OCI-LY1 (cell line): ENCODE results near the gene DNAAF5.
A peak's percentile ranks its signal among the peaks of the same experiment; 100 is the strongest.

Source experiments
- H2AFZ ChIP-seq: fragments of 200-600 bp; sonication (generic), shearing (Covaris generic); 2 replicates; pipeline ENCODE4 v1.6.0; 2014; ENCODE audit warnings: antibody characterized with exemption, mild to moderate bottlenecking, low read length
- H3F3A ChIP-seq: fragments of 200-600 bp; sonication (generic), shearing (Covaris generic); 2 replicates; pipeline ENCODE4 v1.6.0; 2014; ENCODE audit warnings: mild to moderate bottlenecking, antibody characterized with exemption, low read length, moderate library complexity; ENCODE audit not compliant: insufficient read depth
- H3K27ac ChIP-seq: fragments of 200-600 bp; sonication (generic); 2 replicates; pipeline ENCODE4 v1.5.1; 2014; ENCODE audit warnings: low read length, mixed run types, mild to moderate bottlenecking, low read depth; ENCODE audit not compliant: poor library complexity, severe bottlenecking
- H3K27me3 ChIP-seq: fragments of 200-600 bp; sonication (generic); 2 replicates; pipeline ENCODE4 v1.6.0; 2014; ENCODE audit warnings: antibody characterized with exemption, mild to moderate bottlenecking, low read length, moderate library complexity; ENCODE audit not compliant: insufficient read depth
- H3K36me3 ChIP-seq: fragments of 200-600 bp; sonication (generic); 2 replicates; pipeline ENCODE4 v1.6.1; 2014; ENCODE audit warnings: mild to moderate bottlenecking, antibody characterized with exemption, low read length, moderate library complexity, mixed read lengths; ENCODE audit not compliant: insufficient read depth
- H3K4me1 ChIP-seq: fragments of 200-600 bp; sonication (generic); 2 replicates; pipeline ENCODE4 v1.5.1; 2014; ENCODE audit warnings: mild to moderate bottlenecking, low read length, moderate library complexity; ENCODE audit not compliant: insufficient read depth, severe bottlenecking
- H3K4me2 ChIP-seq: fragments of 200-600 bp; sonication (generic), shearing (Covaris generic); 2 replicates; pipeline ENCODE4 v1.6.1; 2014; ENCODE audit warnings: low read length
- H3K4me3 ChIP-seq: fragments of 200-600 bp; sonication (generic); 2 replicates; pipeline ENCODE4 v1.5.1; 2014; ENCODE audit warnings: low read length, low read depth, mild to moderate bottlenecking, mixed read lengths; ENCODE audit not compliant: poor library complexity, severe bottlenecking
- H3K79me2 ChIP-seq: fragments of 200-600 bp; shearing (Covaris generic); 2 replicates; pipeline ENCODE4 v1.6.1; 2016; ENCODE audit warnings: mixed run types, low read length, mixed read lengths; ENCODE audit not compliant: insufficient read depth
- H3K9ac ChIP-seq: fragments of 200-600 bp; sonication (generic), shearing (Covaris generic); 2 replicates; pipeline ENCODE4 v1.6.1; 2014; ENCODE audit warnings: mild to moderate bottlenecking, low read length, mixed read lengths
- H3K9me2 ChIP-seq: fragments of 200-600 bp; sonication (generic), shearing (Covaris generic); 2 replicates; pipeline ENCODE4 v1.6.1; 2014; ENCODE audit warnings: low read depth, mild to moderate bottlenecking, low read length, mixed read lengths
- H3K9me3 ChIP-seq: fragments of 200-600 bp; shearing (Covaris generic); 2 replicates; pipeline ENCODE4 v1.6.1; 2014; ENCODE audit warnings: low read length, mixed read lengths
- H4K20me1 ChIP-seq: fragments of 200-600 bp; sonication (generic), shearing (Covaris generic); 2 replicates; pipeline ENCODE4 v1.6.0; 2016; ENCODE audit warnings: mild to moderate bottlenecking, low read length; ENCODE audit not compliant: insufficient read depth
- EZH2 ChIP-seq: fragments of 200-600 bp; sonication (generic), shearing (Covaris generic); IDR thresholded peaks from 2 replicates; pipeline ENCODE4 v1.8.0; 2017; ENCODE audit warnings: borderline replicate concordance, mixed run types, mild to moderate bottlenecking, antibody characterized with exemption, low read length, moderate library complexity, mixed read lengths
- TF ChIP-seq, protein P1 (sequence below): fragments of 200-600 bp; sonication (generic), shearing (Covaris generic); IDR thresholded peaks from 2 replicates; pipeline ENCODE4 v1.5.1; 2017; ENCODE audit warnings: mild to moderate bottlenecking, antibody characterized with exemption, low read length, moderate library complexity, mixed read lengths

DNAAF5 gene

DNA sequence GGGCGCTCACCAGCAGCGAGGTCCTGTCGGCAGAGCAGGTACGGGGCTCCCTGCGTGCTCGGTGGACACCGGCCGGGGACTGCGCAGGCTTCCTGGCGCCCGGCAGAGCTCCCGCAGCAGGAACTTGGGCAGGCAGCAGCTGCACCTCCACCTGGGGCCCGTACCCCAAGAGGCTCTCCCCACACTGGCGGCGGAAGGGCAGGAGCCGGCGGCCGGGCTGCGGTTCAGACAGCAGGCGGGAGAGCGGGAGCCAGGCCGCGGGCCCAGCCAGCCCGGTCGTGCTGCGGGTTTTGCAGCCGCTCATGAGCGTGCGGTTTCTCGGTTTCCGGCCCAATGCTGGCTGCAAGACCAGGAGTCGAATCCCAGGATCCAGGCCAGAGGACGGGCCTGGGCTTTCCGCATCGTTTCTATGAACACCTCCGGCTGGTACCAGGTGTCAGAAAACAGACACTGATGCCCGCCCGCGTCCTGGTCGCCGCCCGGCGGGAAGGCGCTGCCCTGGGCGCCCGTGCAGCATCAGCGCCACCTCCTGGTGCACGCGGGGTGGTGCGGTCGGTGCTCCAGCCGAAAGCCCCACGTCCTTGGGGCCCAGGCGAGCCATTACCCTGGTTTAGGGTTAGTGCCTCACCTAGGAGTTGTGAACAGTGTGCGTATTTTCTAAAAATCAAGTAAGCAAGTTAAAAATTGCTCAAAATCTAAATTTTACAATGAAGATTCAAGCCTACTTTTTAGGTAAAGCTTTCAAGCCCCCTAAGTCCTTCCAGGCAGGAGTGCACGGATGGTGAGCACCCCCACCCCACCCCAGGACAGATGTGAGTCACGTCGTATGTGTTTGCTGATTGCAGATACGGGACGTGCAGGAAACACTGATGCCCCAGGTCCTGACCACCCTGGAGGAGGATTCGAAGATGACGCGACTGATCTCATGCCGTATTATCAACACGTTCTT, 47.9 kb downstream of the DNAAF5 start:
- Histone ChIP-seq H3K27me3 (no peaks in the 10 kb centered on the region), H3K4me2 (no peak overlapping the region), H2AFZ (no peak overlapping the region), H3F3A (no peaks in the 10 kb centered on the region), H3K9ac (no peak overlapping the region), H3K36me3 (peaks cover 38% of the 10 kb centered on the region), H4K20me1 (no peaks in the 10 kb centered on the region), H3K9me3 (no peaks in the 10 kb centered on the region), H3K4me1 (no peaks in the 10 kb centered on the region), H3K27ac (no peak overlapping the region), H3K79me2 (no peaks in the 10 kb centered on the region), H3K4me3 (no peak overlapping the region), H3K9me2 (no peaks in the 10 kb centered on the region)
- TF ChIP-seq, protein P1, sequence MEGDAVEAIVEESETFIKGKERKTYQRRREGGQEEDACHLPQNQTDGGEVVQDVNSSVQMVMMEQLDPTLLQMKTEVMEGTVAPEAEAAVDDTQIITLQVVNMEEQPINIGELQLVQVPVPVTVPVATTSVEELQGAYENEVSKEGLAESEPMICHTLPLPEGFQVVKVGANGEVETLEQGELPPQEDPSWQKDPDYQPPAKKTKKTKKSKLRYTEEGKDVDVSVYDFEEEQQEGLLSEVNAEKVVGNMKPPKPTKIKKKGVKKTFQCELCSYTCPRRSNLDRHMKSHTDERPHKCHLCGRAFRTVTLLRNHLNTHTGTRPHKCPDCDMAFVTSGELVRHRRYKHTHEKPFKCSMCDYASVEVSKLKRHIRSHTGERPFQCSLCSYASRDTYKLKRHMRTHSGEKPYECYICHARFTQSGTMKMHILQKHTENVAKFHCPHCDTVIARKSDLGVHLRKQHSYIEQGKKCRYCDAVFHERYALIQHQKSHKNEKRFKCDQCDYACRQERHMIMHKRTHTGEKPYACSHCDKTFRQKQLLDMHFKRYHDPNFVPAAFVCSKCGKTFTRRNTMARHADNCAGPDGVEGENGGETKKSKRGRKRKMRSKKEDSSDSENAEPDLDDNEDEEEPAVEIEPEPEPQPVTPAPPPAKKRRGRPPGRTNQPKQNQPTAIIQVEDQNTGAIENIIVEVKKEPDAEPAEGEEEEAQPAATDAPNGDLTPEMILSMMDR = peak; percentile 94
- no peak for TF ChIP-seq EZH2

DNA sequence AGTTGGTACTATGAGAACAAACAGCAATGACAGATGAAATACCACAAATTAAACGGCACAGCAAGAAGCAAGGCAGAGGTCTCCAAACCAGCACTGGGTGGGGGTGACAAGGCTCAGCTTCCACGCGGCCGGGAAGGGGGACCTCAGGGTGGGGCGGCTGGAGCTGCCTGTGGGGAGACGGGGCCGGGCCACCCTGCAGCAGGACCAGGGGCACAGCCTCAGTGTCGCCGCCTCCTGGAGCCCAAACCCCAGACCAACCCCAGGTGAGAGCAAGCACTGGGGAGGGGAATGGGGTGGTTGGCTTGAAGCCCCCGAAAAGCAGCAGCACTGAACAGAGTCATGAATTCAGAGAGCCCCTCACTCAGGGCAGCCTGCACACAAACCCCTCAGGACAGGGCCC, 49.9 kb downstream of the DNAAF5 start:
- Histone ChIP-seq H3K79me2 (no peaks in the 10 kb centered on the region), H3K9me2 (no peaks in the 10 kb centered on the region), H3K4me3 (no peak overlapping the region), H2AFZ (no peak overlapping the region), H4K20me1 (no peaks in the 10 kb centered on the region), H3K9ac (no peak overlapping the region), H3K4me2 (no peak overlapping the region), H3K4me1 (no peaks in the 10 kb centered on the region), H3K27ac (no peak overlapping the region), H3K9me3 (no peaks in the 10 kb centered on the region), H3K36me3 (peaks cover 55% of the 10 kb centered on the region), H3F3A (no peaks in the 10 kb centered on the region), H3K27me3 (no peaks in the 10 kb centered on the region)
- TF ChIP-seq EZH2 = no peak
- TF ChIP-seq, protein P1 = no peak

DNA sequence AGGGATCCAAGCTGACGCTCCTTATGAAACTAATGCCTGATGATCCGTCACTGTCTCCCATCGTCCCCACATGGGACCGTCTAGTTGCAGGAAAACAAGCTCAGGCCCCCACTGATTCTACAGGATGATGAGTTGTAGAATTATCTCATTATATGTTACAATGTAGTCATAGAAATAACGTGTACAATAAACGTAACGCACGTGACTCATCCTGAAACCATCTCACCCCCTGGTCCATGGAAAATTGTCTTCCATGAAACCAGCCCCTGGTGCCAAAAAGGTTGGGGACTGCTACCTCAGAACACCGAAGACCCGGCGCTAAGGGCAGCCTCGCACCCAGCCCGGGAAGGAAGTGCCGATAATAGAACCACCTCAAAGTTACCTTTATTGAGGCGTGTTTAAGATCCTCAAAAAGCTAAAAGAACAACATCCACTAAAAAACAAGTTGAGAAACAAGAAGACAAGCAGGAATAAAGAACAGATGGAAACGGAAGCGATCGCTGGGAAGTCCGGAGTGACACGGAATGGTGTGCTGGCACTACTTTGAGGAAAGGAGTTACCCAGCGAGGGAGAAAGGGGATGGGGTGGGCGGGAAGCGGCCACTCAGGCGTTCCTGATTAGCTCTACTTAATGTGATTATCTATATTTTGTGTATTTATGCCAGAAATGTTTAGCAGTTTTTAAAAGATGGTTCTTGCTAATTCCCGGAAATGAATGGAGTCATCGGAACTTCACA, 50.7 kb downstream of the DNAAF5 start:
- no peaks in the 10 kb centered on the region for H3K27me3 ChIP-seq
- no peak overlapping the region for H3K27ac ChIP-seq
- H2AFZ ChIP-seq = no peak overlapping the region
- H3K4me2 ChIP-seq = no peak overlapping the region
- H3K36me3 ChIP-seq = peaks cover 63% of the 10 kb centered on the region
- no peaks in the 10 kb centered on the region for H3F3A ChIP-seq
- no peaks in the 10 kb centered on the region for H3K4me1 ChIP-seq
- H3K9me2 ChIP-seq = no peaks in the 10 kb centered on the region
- H3K9ac ChIP-seq = no peak overlapping the region
- no peaks in the 10 kb centered on the region for H4K20me1 ChIP-seq
- no peaks in the 10 kb centered on the region for H3K79me2 ChIP-seq
- no peak overlapping the region for H3K4me3 ChIP-seq
- TF ChIP-seq, protein P1 = no peak
- no peak for TF ChIP-seq EZH2
- H3K9me3 ChIP-seq = no peaks in the 10 kb centered on the region
